DND-41 (cell line): ENCODE data around the gene MRPL58.

Experiments
- CTCF ChIP-seq: IDR thresholded peaks from 2 replicates; pipeline ENCODE4 v1.5.1; 2012; ENCODE audit warnings: borderline replicate concordance, low read length, moderate library complexity, mild to moderate bottlenecking; ENCODE audit not compliant: poor library complexity, severe bottlenecking; ENCODE audit errors: extremely low read depth
- EZH2 ChIP-seq: IDR thresholded peaks from 3 replicates; pipeline ENCODE4 v1.6.1; 2012; ENCODE audit warnings: borderline replicate concordance, low read depth, mild to moderate bottlenecking, moderate library complexity, low read length, inconsistent platforms; ENCODE audit not compliant: severe bottlenecking

- TF ChIP-seq CTCF (no peak), EZH2 (no peak)
Measured at GRCh38 chr17:74971842-74972106, 40.7 kb upstream of the MRPL58 start.
